ENCODE data around the gene IFNA8. TPM values are rescaled to one million over a fixed set of nuclear protein-coding genes. Genes with fewer than 3 reads are reported as not detected.
"Not testable (repeated sequence)": the region's sequence is repeated elsewhere in the genome, so short reads cannot be mapped to it uniquely, and the experiment has no call there.

IFNA8 gene
- total RNA-seq, result not detected

DNA sequence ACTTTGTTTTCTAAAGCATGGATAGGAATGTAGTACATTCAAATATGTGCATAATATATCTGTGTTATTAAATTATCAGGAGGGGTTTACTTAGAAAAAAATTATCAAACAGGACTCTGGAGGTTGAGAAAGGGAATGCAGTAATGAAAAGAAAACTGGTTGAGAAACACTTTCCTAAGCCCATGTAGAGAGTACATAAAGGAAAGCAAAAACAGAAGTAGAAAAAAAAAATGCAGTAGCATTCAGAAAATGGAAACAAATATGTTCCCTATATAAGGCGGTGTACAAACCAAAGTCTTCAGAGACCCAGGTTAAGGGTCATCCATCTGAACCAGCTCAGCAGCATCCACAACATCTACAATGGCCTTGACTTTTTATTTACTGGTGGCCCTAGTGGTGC lies at the start of gene IFNA8:
Gene IFNA8, plus strand, starts transcription at position 301 of the 400 bp plus-strand sequence. Its CDS starts 60 bp downstream, at position 361.
- DNase-seq (ENCODE audit: low spot score) (no peak), ATAC-seq (no peak)
- intact Hi-C loops (cut with DNase I), result no loop called here

DNA sequence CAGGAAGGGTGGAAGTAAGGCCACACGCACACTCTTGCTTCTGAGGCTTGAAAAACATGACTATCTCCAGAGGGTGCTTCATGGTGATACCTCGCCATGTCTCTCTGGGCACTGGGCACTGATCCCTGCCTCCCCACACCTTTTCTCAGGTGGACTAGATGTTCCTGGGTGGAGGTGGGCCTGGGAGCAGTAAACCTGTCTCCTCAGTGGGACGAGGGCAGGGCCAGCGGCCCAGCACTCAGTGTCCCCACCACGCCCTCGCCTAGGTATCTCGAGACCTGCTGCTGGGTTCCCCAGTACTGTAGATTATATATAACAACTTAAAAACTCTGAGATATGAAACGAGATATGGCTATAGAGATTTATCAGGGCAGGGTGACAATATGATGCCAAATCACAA lies 46.6 kb upstream of the IFNA8 start:
- ATAC-seq (no peak), DNase-seq (ENCODE audit: low spot score) (no peak)
- intact Hi-C loops (cut with DNase I), result no loop called here

DNA sequence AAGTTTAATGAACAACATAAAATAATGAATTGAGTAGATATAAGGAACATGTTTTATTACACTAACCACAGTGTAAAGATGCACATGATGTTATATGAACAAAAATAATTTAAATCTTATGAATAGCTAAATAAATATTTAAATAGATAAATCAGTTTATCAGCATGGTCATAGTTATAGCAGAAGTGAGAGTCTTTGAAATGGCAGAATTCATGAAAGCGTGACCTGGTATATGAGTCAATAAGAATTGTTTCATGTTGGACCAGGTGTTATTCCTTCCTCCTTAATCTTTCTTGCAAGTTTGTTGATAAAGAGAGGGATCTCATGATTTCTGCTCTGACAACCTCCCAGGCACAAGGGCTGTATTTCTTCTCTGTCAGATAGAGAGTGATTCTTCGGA lies 41.7 kb upstream of the IFNA8 start:
- intact Hi-C loops (cut with DNase I); ATAC-seq: not testable (repeated sequence)

DNA sequence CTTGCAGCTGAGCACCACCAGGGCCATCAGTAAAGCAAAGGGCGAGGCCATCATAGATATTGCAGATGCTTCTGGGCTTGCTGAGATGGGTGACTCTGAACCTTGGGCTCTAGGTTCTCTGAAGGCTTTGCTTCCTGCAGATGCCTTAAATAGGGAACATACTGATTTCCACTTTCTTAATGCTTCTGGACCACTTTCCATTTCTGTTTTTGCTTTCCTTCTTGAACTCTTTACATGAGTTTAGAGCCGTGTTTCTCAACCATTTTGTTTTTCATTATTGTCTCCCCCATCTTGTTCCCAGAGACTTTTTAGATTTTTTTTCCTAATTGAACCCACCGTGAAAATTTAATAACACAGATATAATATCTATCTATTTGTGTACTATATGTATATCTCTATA lies 41.0 kb upstream of the IFNA8 start, which contains the start of gene IFNA13:
Gene IFNA13, minus strand, starts transcription at position 101 of the 400 bp plus-strand sequence. Its CDS starts 47 bp downstream, at position 54.
- intact Hi-C loops (cut with DNase I), result no loop called here
- ATAC-seq, result no peak
- DNase-seq (ENCODE audit: low spot score), result no peak

More for the DNA sequence above, 41.7 kb upstream of the IFNA8 start:
- DNase-seq (ENCODE audit: low spot score), result not testable (repeated sequence)

DNA sequence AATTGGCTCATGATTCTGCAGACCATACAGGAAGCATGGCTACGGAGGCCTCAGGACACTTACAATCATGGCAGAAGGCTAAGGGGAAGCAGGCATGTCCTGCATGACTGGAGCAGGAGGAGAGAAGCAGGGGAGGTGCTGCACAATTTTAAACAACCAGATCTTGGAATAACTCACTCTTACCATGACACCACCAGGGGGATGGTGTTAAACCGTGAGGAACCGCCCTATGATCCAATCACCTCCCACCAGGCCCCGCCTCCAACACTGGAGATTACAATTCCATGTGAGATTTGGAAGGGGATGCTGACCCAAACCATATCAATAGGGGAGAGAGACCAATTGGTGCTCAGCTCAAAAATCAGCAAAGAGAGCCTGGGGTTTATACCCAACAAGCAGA lies 37.5 kb upstream of the IFNA8 start:
- intact Hi-C loops (cut with DNase I); ATAC-seq; DNase-seq (ENCODE audit: low spot score): not testable (repeated sequence)

DNA sequence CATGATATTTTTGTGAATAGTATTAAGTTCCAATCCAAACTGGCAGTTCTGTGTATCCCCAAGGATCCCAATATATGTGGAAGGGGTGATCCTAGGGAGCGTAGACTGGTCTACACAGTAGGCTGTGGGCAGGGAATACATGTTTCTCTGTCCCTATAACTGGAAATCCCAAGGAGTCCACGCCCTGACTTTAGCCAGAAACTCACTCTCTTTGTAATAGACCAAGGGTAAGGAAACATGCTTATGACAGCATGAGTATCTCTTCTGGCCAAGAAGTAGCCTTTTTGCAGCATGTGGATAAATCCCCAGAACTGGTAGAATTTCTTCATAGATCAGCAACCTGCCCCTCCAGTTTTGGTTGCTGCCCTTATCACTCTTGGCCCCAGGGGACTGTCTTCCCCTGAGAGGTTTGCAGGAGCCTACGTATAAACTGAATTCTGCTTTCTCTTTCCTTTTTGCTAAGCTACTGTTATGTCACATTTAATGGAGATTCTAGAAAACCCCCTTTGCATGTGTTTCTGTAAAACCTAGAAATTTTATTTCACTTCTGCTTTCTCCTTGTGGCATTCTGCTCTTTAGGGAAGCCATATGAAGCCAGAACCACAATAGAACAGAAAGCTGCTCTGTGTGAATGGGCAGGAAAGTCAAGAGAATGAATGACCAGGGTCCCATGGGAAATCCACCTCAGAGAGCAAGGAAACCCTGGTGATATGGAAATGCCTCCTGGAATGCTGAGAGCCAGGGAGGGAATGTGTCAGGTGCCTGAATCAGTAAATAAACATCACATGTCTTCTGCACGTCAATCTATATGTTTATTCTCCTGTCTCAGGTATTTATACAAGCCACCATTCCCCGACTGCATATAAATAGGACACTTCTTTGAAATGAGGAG lies 27.2 kb upstream of the IFNA8 start:
- ATAC-seq, result peak; percentile 48
- DNase-seq (ENCODE audit: low spot score), result no peak
- intact Hi-C loops (cut with DNase I), result no loop called here

DNA sequence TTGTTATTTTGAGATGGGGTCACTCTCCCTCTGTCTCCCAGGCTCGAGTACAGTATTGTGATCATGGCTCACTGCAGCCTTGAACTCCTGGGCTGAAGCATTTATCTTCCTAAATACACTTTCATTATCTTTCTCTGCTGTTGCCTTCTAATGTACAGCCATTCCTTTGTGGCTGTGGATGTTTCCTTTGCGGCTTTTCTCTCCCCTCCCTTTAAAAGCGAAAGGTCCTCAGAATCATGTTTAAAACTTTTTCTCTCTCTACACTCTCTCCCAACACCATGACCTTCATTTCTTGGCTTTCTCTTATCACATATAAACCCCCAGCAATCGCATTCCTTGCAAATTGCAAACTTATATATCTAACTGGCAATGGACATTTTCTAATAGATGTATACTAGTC lies 25.3 kb upstream of the IFNA8 start:
- DNase-seq (ENCODE audit: low spot score) (no peak), ATAC-seq (no peak)
- intact Hi-C loops (cut with DNase I), result no loop called here

DNA sequence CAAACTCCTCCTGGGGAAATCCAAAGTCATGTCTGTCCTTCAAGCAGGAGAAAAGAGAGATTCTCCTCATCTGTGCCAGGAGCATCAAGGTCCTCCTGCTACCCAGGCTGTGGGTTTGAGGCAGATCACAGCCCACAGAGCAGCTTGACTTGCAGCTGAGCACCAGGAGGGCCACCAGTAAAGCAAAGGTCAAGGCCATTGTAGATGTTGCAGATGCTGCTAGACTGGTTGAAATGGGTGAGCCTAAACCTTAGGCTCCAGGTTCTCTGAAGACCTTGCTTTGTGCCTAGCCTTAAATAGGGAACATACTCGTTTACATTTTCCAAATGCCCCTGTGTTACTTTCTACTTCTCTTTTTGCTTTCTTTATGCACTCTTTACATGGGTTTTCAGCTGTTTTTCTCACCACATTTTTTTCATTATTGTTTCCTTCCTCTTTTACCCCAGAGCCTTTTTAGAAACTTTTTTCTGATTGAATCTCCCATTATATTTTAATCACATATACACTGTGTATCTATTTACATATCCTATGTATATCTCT lies 23.7 kb upstream of the IFNA8 start, which contains the start of gene IFNA2:
Gene IFNA2, minus strand, starts transcription at position 268 of the 540 bp plus-strand sequence. Its CDS starts 69 bp downstream, at position 199.
- intact Hi-C loops (cut with DNase I), result no loop called here
- ATAC-seq (no peak), DNase-seq (ENCODE audit: low spot score) (no peak)

DNA sequence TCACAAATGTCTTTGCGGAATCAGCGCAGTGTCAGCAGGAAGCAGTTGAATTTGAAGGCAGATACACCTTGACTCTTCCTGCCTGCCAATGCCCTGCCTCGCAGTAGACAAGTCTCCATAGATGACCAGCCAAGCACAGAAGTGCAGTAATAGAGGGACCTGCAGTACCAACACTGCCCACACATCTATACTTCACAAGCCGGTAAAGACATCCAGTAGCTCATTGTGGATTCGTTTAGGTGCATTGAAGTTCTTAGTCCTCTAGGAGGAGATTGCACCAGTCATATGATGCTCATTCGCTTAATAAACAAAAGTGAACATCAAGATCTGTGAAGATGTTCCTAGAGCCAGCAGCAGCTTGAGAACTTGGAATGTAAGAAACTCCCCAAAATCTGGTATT lies 16.6 kb upstream of the IFNA8 start:
- ATAC-seq (no peak), DNase-seq (ENCODE audit: low spot score) (no peak)
- intact Hi-C loops (cut with DNase I), result no loop called here

DNA sequence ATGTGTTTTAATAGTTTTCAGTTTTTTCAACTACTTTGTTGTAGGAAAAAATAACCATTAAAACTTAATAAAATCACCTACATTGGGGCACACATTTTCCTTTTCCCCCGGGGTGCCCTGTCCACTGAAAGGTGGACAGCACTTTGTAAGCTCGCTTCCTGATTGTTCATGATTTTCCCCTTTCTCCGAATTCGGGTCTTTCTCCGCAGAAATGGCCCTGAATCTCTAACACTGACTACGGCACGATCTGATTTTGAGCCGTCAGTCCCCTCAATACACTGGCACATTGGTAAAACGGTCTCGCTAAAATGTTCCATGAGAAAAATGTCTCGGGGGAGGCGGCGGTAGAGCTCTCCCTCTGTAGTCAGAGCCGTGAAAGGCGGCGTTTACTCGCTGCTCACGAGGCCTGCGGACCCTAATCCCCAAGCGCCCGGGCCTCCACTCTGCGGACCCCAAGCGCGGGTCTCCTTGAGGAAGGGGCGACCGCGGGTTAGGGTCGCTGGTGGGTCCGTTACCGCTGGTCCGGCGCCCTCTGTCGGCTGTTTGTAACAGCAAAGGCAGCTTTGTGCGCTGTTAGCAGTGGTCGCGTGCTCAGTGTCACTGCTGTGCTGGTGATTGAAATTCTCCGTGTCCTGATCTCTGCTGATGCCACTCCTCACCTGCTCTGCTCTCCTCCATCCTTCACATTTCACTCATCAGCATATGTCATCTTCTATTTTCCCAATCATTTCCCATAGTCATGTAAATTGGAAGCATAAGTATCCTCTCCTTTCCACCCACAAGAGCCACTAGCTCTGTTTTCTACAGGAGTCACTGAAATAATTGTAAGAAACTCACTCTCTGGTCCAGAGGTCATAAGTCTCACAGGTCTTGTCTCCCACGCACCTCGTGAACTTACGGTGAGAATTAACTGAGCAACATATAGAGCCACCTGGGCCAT lies 12.9 kb upstream of the IFNA8 start:
- ATAC-seq (peak; percentile 75), DNase-seq (ENCODE audit: low spot score) (peak; percentile 75)
- intact Hi-C loops (cut with DNase I), result no loop called here

DNA sequence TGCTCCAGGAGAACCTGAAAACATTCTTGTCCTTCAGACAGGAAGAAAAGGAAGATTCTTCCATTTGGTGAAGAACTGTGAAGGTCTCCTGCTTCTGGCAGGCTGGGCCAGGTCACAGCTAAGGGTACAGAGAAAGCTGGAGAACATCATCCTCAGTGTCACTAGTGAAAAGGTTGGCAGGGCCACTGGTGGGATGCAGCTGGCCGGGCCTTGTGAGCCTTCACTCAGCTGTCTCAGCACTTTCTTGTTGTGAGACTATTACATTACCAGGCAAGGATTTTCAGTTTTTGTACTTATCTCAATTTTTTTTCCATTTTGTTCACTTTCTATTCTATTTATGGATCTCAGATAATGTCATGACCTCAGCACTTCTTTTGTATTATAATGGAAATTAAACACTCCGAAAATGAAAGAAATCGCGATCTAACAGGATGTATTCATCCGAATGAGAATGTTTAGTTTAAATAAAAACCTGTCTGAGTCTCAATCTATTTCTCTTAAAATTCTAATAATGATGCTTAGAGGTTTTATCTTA lies 9.9 kb upstream of the IFNA8 start:
- intact Hi-C loops (cut with DNase I), result no loop called here
- no peak for ATAC-seq
- DNase-seq (ENCODE audit: low spot score), result no peak

DNA sequence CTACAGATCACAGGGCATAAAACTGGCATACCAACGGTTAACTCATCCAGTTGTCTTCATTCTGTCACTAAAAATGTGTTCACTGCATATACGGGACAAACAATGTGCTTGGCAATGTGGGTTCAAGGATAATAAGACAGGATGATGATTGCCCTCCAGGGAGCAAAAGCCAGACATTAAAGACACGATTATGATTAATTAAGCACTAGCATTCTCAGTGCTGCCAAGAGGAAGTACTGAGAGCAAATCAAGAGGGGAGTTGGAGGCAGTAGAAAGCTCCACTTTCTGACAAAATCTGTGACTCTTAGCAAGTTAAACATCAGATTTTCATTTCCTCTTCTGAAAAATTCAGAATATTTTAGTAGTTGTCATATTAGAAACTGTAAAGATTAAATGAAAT lies 9.0 kb upstream of the IFNA8 start:
- DNase-seq (ENCODE audit: low spot score), result no peak
- ATAC-seq, result no peak
- intact Hi-C loops (cut with DNase I), result no loop called here

DNA sequence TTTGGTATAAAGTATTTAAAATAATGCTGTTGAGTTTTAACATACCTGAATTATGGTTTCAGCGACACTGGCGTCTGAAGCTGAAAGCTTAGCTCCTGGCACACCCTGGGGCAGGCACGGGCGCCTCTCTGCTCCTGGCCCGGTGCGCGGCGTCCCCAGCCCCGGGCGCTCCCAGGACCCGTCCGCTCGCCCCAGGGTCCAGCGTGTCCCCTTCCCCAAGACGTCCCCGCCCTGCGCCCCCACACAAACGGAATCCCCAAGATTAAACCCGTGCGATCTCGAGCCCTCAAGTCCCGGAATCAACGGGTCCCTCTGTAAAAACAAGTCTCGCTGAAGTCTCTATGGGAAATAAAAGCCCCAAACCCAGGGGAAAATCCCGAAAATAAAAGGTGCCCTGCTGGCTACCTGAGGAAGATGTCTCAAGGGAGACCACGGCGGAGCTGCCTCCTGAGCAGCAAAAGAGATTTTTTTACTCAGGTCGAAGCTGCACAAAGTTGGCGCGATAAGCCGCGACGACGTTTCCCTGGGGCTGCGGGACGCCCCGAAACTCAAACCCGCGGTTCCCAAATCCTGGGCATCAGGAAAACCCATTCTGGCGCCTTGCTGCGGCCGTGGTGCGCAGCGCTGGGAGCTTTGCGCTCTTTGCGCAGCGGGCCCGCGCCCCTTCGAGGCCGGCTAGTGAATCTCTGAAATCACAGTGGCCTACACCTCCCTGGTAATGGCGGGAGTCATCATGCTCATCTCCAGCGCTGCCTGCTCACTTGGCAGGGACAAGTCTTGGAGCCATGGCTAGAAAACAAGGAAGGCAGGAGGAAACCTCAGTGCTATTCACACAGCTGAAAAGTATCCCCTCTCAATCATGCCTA lies 6.3 kb upstream of the IFNA8 start:
- DNase-seq (ENCODE audit: low spot score), result no peak
- intact Hi-C loops (cut with DNase I), result no loop called here
- peak; percentile 55 for ATAC-seq

DNA sequence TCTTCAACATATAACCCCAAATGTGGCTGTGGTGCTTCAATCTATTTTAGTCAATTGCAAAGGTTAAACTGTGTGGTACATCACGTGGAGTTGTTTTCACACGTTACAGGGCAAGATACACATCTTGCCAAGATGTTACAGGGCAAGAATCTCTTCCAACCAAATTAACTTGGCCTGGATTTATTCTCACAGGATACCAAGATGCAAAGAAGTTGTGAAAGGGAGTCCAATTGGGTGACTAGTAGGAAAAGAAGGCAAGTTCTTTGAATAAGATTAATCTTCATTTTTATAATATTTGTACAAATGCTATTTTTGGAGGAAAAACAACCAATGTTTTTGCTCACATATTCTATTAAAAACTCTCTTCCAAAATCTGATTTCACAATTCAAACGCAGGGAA lies 4.8 kb upstream of the IFNA8 start:
- ATAC-seq (no peak), DNase-seq (ENCODE audit: low spot score) (no peak)
- intact Hi-C loops (cut with DNase I), result no loop called here

DNA sequence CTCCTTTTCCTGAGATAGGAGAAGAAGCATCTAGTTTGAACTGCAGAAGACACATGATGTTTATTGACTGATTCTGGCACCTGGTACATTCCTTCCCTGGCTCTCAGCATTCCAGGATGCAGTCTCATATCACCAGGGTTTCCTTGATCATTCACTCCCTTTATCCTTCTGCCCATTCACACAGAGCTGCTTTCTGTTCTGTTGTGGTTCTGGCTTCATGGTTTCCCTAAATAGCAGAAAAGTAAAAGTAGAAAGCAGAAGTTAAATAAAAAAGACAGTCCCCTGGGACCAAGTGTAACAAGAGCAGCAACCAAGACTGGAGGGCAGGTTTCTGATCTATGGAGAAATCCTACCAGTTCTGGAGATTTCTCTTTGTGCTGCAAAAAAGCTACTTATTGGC lies 3.2 kb downstream of the IFNA8 start:
- intact Hi-C loops (cut with DNase I), result no loop called here

DNA sequence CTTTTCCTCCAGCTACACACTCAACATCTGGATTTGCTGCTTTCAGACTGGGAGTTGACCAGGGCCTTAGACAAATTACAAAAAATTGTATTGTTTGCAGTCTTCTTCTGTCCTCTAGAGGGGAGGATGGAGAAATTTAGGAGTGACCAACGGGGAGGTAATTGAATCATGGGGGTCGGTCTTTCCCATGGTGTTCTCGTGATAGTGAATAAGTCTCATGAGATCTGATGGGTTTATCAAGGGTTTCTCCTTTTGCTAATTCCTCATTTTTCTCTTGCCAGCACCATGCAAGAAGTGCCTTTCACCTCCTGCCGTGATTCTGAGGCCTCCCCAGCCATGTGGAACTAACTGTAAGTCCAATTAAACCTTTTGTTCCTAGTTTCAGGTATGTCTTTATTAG lies 4.2 kb downstream of the IFNA8 start:
- ATAC-seq, result no peak
- DNase-seq (ENCODE audit: low spot score), result no peak
- intact Hi-C loops (cut with DNase I), result no loop called here

More for the DNA sequence above, 3.2 kb downstream of the IFNA8 start:
- ATAC-seq, result no peak
- DNase-seq (ENCODE audit: low spot score), result no peak

DNA sequence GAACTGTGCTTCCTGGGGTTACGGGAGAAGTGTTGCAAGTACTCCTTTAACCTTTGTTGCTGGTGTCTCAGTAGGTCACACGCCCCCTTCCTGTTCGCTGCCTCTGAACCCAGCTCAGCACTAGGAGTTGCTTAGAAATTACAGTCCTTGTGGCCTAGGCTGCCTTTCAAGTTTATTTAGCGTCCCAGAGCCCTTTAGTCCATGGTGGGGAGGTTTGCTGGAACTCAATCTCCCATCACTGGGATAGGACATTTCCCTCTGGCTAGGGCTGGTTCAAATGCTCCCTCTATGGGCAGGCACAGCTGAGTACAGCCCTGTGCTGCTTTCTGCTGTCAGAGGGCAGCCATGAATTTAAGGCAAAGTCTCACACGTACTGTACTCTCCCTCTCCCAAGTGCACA lies 4.7 kb downstream of the IFNA8 start:
- intact Hi-C loops (cut with DNase I), result no loop called here

More for the DNA sequence above, 4.7 kb downstream of the IFNA8 start:
- ATAC-seq, result no peak
- DNase-seq (ENCODE audit: low spot score), result no peak
